Liver (tissue), 3 donors: ENCODE results near the gene CAV1.

Experiments used
- EGR1 ChIP-seq, 2 donors: IDR thresholded peaks; 2 replicates each; pipeline ENCODE4 v1.6.1; 2016 to 2018; ENCODE audit warnings: antibody characterized with exemption in 2 of 2, low read depth in 2 of 2
- YY1 ChIP-seq: IDR thresholded peaks from 2 replicates; pipeline ENCODE4 v1.6.1; 2016; ENCODE audit warnings: antibody characterized with exemption, mild to moderate bottlenecking
- TF ChIP-seq, protein P1 (sequence below): fragments of 150-350 bp; IDR thresholded peaks from 2 replicates; pipeline ENCODE4 v1.5.1; 2017; ENCODE audit warnings: improper control_type of control experiment, low read depth, low read length; ENCODE audit not compliant: missing input control
- TF ChIP-seq, protein P2 (sequence below): IDR thresholded peaks from 2 replicates; pipeline ENCODE4 v1.6.1; 2016; ENCODE audit warnings: antibody characterized with exemption
- TF ChIP-seq, protein P3 (sequence below): IDR thresholded peaks from 2 replicates; pipeline ENCODE4 v1.6.1; 2016; ENCODE audit warnings: antibody characterized with exemption, mild to moderate bottlenecking
- TF ChIP-seq, protein P4 (sequence below): IDR thresholded peaks from 2 replicates; pipeline ENCODE4 v1.6.1; 2016; ENCODE audit warnings: antibody characterized with exemption
- donor health status: healthy.
- donor health status: healthy.

DNA sequence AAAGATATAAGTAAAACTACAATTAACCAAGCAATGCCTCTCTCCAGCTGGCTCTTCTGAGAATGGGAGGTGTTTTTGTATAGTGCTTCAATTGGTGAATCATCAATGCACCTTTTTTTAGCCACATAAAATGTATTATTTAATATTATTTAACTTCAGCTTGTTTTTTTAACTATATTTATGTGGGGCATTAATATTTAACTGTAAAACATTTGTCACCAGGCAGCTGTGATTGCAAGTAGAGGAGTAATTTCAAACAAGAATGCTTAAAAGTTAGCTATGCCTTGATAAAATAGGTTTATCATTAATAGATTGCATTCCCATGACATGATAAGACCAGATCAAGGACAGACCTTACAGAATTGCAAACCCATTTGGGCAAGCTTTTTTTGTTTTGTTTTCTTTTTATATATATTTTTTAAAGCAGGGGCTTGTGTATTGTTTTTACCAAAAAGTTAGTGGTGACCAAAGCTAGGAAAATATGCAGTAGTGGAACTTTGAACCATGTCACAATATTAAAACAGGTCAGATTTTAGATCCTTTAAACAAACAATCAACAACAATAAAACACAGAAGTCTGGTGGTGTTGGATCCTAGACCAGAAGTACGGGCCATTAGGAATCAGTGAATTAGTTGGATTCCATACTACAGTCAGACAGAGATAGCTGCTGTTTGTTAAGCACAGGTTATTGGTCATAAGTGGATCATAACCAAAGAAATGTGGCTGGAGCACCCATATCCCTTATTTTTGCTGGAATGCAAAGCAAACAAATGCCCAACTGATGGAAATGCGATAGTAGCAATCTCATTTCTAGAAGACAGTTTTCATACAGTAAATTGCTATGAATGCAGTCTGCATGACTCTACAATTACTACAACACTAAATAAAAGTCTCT is 22.4 kb upstream of the CAV1 start:
- TF ChIP-seq, protein P1, sequence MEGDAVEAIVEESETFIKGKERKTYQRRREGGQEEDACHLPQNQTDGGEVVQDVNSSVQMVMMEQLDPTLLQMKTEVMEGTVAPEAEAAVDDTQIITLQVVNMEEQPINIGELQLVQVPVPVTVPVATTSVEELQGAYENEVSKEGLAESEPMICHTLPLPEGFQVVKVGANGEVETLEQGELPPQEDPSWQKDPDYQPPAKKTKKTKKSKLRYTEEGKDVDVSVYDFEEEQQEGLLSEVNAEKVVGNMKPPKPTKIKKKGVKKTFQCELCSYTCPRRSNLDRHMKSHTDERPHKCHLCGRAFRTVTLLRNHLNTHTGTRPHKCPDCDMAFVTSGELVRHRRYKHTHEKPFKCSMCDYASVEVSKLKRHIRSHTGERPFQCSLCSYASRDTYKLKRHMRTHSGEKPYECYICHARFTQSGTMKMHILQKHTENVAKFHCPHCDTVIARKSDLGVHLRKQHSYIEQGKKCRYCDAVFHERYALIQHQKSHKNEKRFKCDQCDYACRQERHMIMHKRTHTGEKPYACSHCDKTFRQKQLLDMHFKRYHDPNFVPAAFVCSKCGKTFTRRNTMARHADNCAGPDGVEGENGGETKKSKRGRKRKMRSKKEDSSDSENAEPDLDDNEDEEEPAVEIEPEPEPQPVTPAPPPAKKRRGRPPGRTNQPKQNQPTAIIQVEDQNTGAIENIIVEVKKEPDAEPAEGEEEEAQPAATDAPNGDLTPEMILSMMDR: no peak
- TF ChIP-seq YY1 (no peak), EGR1 (IDR thresholded peaks at IDR 0.05; ENCODE audit: low read depth in 2 of 2) (no peak)
- TF ChIP-seq, protein P2, sequence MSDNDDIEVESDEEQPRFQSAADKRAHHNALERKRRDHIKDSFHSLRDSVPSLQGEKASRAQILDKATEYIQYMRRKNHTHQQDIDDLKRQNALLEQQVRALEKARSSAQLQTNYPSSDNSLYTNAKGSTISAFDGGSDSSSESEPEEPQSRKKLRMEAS: no peak
- TF ChIP-seq, protein P3, sequence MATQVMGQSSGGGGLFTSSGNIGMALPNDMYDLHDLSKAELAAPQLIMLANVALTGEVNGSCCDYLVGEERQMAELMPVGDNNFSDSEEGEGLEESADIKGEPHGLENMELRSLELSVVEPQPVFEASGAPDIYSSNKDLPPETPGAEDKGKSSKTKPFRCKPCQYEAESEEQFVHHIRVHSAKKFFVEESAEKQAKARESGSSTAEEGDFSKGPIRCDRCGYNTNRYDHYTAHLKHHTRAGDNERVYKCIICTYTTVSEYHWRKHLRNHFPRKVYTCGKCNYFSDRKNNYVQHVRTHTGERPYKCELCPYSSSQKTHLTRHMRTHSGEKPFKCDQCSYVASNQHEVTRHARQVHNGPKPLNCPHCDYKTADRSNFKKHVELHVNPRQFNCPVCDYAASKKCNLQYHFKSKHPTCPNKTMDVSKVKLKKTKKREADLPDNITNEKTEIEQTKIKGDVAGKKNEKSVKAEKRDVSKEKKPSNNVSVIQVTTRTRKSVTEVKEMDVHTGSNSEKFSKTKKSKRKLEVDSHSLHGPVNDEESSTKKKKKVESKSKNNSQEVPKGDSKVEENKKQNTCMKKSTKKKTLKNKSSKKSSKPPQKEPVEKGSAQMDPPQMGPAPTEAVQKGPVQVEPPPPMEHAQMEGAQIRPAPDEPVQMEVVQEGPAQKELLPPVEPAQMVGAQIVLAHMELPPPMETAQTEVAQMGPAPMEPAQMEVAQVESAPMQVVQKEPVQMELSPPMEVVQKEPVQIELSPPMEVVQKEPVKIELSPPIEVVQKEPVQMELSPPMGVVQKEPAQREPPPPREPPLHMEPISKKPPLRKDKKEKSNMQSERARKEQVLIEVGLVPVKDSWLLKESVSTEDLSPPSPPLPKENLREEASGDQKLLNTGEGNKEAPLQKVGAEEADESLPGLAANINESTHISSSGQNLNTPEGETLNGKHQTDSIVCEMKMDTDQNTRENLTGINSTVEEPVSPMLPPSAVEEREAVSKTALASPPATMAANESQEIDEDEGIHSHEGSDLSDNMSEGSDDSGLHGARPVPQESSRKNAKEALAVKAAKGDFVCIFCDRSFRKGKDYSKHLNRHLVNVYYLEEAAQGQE: no peak
- TF ChIP-seq, protein P4, sequence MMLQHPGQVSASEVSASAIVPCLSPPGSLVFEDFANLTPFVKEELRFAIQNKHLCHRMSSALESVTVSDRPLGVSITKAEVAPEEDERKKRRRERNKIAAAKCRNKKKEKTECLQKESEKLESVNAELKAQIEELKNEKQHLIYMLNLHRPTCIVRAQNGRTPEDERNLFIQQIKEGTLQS: no peak
